HEK293 (cell line): ENCODE measurements around the gene CORO1C.

Source experiments
- CTCF ChIA-PET: fragments of 350-600 bp; formaldehyde crosslinking; extraction: SDS; loops from one replicate; lab custom pipeline; 2021; ENCODE audit warnings: antibody characterized with exemption; lab: Yijun Ruan, JAX
- POLR2A ChIA-PET: fragments of 300-600 bp; formaldehyde crosslinking; extraction: SDS; loops from one replicate; lab custom pipeline; 2020; ENCODE audit warnings: antibody characterized with exemption, inconsistent platforms; lab: Yijun Ruan, JAX
- H3K27ac ChIP-seq: fragments of 200-500 bp; sonication (Bioruptor generic); 2 replicates; pipeline ENCODE4 v1.5.1; 2014; ENCODE audit warnings: low read depth, low read length, control low read depth, inconsistent platforms; ENCODE audit errors: extremely low read depth
- H3K36me3 ChIP-seq, 2 experiments: fragments of 200-500 bp in 1 of 2; sonication (Bioruptor generic) in 1 of 2; 1 replicate in 1 of 2; 2 replicates in 1 of 2; pipeline ENCODE4 v1.5.1; 2014 to 2017; ENCODE audit warnings: inconsistent platforms in 2 of 2, low read length in 2 of 2; ENCODE audit not compliant: control insufficient read depth in 2 of 2, insufficient read depth in 1 of 2
- H3K4me1 ChIP-seq: fragments of 200-500 bp; sonication (Bioruptor generic); 2 replicates; pipeline ENCODE4 v1.5.1; 2014; ENCODE audit warnings: mild to moderate bottlenecking, low read length, inconsistent platforms; ENCODE audit not compliant: control insufficient read depth, insufficient read depth
- H3K4me3 ChIP-seq: 2 replicates; pipeline ENCODE4 v1.5.1; 2011; ENCODE audit warnings: low read depth, mild to moderate bottlenecking, control low read depth, low read length, moderate library complexity
- H3K9me3 ChIP-seq: fragments of 200-500 bp; sonication (Bioruptor generic); 2 replicates; pipeline ENCODE4 v1.5.1; 2014; ENCODE audit warnings: low read depth, low read length, inconsistent platforms; ENCODE audit not compliant: control insufficient read depth, insufficient read depth
- GLIS1 ChIP-seq: fragments of 450-650 bp; formaldehyde crosslinking; IDR thresholded peaks from 2 replicates; pipeline ENCODE4 v1.5.1; 2016; ENCODE audit warnings: missing biosample characterization, missing genetic modification characterization
- IKZF3 ChIP-seq: fragments of 450-650 bp; IDR thresholded peaks from 2 replicates; pipeline ENCODE4 v1.5.0; 2018; ENCODE audit warnings: missing biosample characterization, mild to moderate bottlenecking, missing genetic modification characterization, moderate library complexity
- KLF10 ChIP-seq: fragments of 450-650 bp; IDR thresholded peaks from 2 replicates; pipeline ENCODE4 v1.5.1; 2018; ENCODE audit warnings: missing biosample characterization, mild to moderate bottlenecking, missing genetic modification characterization
- PRDM1 ChIP-seq: fragments of 450-650 bp; formaldehyde crosslinking; IDR thresholded peaks from 2 replicates; pipeline ENCODE4; 2016; ENCODE audit warnings: missing biosample characterization, missing genetic modification characterization
- SALL2 ChIP-seq: fragments of 450-650 bp; formaldehyde crosslinking; IDR thresholded peaks from 2 replicates; pipeline ENCODE4 v1.5.0; 2017; ENCODE audit warnings: missing biosample characterization, mild to moderate bottlenecking, missing genetic modification characterization, borderline replicate concordance
- SCRT2 ChIP-seq: fragments of 450-650 bp; formaldehyde crosslinking; IDR thresholded peaks from 2 replicates; pipeline ENCODE4 v1.5.1; 2016; ENCODE audit warnings: missing biosample characterization, missing genetic modification characterization
- SP7 ChIP-seq: fragments of 450-650 bp; formaldehyde crosslinking; IDR thresholded peaks from 2 replicates; pipeline ENCODE4 v1.5.1; 2016; ENCODE audit warnings: missing biosample characterization, missing genetic modification characterization
- ZBTB17 ChIP-seq: fragments of 450-650 bp; formaldehyde crosslinking; IDR thresholded peaks from 2 replicates; pipeline ENCODE4 v1.5.1; 2016; ENCODE audit warnings: missing biosample characterization, missing genetic modification characterization
- ZEB2 ChIP-seq: fragments of 450-650 bp; formaldehyde crosslinking; IDR thresholded peaks from 2 replicates; pipeline ENCODE4 v1.5.1; 2016; ENCODE audit warnings: missing biosample characterization, missing genetic modification characterization
- ZIC2 ChIP-seq: fragments of 450-650 bp; formaldehyde crosslinking; IDR thresholded peaks from 2 replicates; pipeline ENCODE4 v1.5.1; 2016; ENCODE audit warnings: missing biosample characterization, missing genetic modification characterization
- ZNF174 ChIP-seq: fragments of 450-650 bp; formaldehyde crosslinking; IDR thresholded peaks from 2 replicates; pipeline ENCODE4 v1.5.0; 2017; ENCODE audit warnings: missing biosample characterization, mild to moderate bottlenecking, missing genetic modification characterization
- ZNF24 ChIP-seq: fragments of 450-650 bp; formaldehyde crosslinking; IDR thresholded peaks from 2 replicates; pipeline ENCODE4 v1.5.1; 2016; ENCODE audit warnings: missing biosample characterization, missing genetic modification characterization
- ZNF248 ChIP-seq: fragments of 450-650 bp; formaldehyde crosslinking; IDR thresholded peaks from 2 replicates; pipeline ENCODE4 v1.5.1; 2017; ENCODE audit warnings: missing biosample characterization, missing genetic modification characterization
- ZNF324 ChIP-seq: fragments of 450-650 bp; formaldehyde crosslinking; IDR thresholded peaks from 2 replicates; pipeline ENCODE4 v1.5.1; 2016; ENCODE audit warnings: missing biosample characterization, missing genetic modification characterization
- ZNF366 ChIP-seq: fragments of 450-650 bp; formaldehyde crosslinking; conservative IDR thresholded peaks from 2 replicates; pipeline ENCODE4 v1.5.1; 2016; ENCODE audit warnings: missing biosample characterization, missing genetic modification characterization
- ZNF391 ChIP-seq: fragments of 450-650 bp; formaldehyde crosslinking; IDR thresholded peaks from 2 replicates; pipeline ENCODE4 v1.5.1; 2016; ENCODE audit warnings: low read depth, missing biosample characterization, missing genetic modification characterization, borderline replicate concordance
- ZNF394 ChIP-seq: fragments of 450-650 bp; formaldehyde crosslinking; IDR thresholded peaks from 2 replicates; pipeline ENCODE4 v1.5.1; 2016; ENCODE audit warnings: missing biosample characterization, missing genetic modification characterization, mild to moderate bottlenecking, moderate library complexity, borderline replicate concordance
- ZNF561 ChIP-seq: fragments of 450-650 bp; IDR thresholded peaks from 2 replicates; pipeline ENCODE4 v1.5.1; 2018; ENCODE audit warnings: missing biosample characterization, missing genetic modification characterization, borderline replicate concordance
- ZNF629 ChIP-seq: fragments of 450-650 bp; formaldehyde crosslinking; IDR thresholded peaks from 2 replicates; pipeline ENCODE4 v1.5.1; 2017; ENCODE audit warnings: missing biosample characterization, missing genetic modification characterization
- ZNF654 ChIP-seq: fragments of 450-650 bp; formaldehyde crosslinking; IDR thresholded peaks from 2 replicates; pipeline ENCODE4 v1.5.1; 2016; ENCODE audit warnings: low read depth, missing biosample characterization, missing genetic modification characterization
- ZNF660 ChIP-seq: fragments of 450-650 bp; IDR thresholded peaks from 2 replicates; pipeline ENCODE4 v1.5.1; 2018; ENCODE audit warnings: missing biosample characterization, mild to moderate bottlenecking, missing genetic modification characterization
- ZSCAN30 ChIP-seq: fragments of 450-650 bp; IDR thresholded peaks from 2 replicates; pipeline ENCODE4 v1.5.1; 2018; ENCODE audit warnings: missing biosample characterization, mild to moderate bottlenecking, missing genetic modification characterization, moderate library complexity
- TF ChIP-seq, protein P1 (sequence below): fragments of 450-650 bp; formaldehyde crosslinking; IDR thresholded peaks from 2 replicates; pipeline ENCODE4 v1.5.1; 2016; ENCODE audit warnings: missing biosample characterization, missing genetic modification characterization
- TF ChIP-seq, protein P2 (sequence below): fragments of 450-650 bp; formaldehyde crosslinking; IDR thresholded peaks from 2 replicates; pipeline ENCODE4 v1.5.1; 2016; ENCODE audit warnings: missing biosample characterization, missing genetic modification characterization
- TF ChIP-seq, protein P3 (sequence below): fragments of 450-650 bp; IDR thresholded peaks from 2 replicates; pipeline ENCODE4 v1.5.1; 2018; ENCODE audit warnings: missing biosample characterization, mild to moderate bottlenecking, missing genetic modification characterization

CORO1C gene

DNA sequence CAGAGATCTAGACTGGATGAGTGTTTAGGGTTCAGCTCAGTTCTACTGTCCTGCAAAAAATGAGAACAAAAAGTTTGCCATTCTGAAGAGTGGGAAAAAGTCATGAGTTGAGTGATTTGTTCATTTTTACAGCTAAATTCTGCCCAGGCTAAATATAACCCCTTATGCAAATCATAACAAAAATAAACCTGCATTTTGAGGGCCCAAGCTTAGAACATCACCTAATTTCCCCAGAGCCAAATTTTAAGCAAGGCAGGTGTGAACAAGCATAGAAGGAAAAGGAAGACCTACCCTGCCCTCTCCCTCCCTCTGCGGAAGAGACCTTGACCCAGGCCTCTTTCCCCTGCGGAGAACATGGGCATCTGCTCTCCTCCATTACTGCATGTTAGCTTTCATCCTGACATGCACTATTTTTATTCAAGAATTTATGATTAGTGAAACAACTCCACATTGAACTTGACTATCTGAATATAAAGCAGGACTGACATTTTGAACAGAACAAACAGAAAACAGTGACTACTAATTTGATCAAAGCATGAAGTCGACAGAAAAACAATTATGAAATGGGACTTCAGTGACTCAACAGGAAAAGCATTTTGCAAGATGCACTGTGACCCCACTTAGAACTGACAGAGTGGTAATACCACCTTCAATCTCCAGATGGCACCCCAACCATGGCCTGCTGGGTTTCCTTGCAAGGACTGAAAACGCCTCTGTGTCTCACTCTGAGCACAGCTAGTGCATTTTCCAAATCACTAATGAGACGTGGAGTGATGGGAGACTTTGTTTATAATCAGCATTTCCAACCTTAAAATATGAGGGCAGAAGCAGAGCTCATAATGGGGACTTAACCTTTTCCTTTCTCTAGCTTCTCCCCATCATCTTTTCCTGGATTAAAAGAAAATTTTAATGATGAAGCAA lies 66.7 kb downstream of the CORO1C start:
- 0 out of 2 replicates have a peak, but pooled peaks have one; percentile 23 for TF ChIP-seq ZEB2 (tag by site-specific recombination)
- 0 out of 2 replicates have a peak, but pooled peaks have one; percentile 38 for TF ChIP-seq ZNF24 (tag by site-specific recombination)
- TF ChIP-seq ZNF391 (tag by site-specific recombination), result no peak
- TF ChIP-seq ZNF174, result no peak
- TF ChIP-seq ZNF394 (tag by site-specific recombination), result peak; percentile 23; the same call in 1 of the 2 replicates
- TF ChIP-seq ZBTB17 (tag by site-specific recombination), result peak; percentile 61
- peak; percentile 27; the same call in 1 of the 2 replicates for TF ChIP-seq ZIC2 (tag by site-specific recombination)
- TF ChIP-seq, protein P1, sequence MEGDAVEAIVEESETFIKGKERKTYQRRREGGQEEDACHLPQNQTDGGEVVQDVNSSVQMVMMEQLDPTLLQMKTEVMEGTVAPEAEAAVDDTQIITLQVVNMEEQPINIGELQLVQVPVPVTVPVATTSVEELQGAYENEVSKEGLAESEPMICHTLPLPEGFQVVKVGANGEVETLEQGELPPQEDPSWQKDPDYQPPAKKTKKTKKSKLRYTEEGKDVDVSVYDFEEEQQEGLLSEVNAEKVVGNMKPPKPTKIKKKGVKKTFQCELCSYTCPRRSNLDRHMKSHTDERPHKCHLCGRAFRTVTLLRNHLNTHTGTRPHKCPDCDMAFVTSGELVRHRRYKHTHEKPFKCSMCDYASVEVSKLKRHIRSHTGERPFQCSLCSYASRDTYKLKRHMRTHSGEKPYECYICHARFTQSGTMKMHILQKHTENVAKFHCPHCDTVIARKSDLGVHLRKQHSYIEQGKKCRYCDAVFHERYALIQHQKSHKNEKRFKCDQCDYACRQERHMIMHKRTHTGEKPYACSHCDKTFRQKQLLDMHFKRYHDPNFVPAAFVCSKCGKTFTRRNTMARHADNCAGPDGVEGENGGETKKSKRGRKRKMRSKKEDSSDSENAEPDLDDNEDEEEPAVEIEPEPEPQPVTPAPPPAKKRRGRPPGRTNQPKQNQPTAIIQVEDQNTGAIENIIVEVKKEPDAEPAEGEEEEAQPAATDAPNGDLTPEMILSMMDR (tag by site-specific recombination), result peak; percentile 70
- 0 out of 2 replicates have a peak, but pooled peaks have one; percentile 13 for TF ChIP-seq PRDM1
- TF ChIP-seq SALL2 (tag by site-specific recombination), result no peak
- TF ChIP-seq ZSCAN30, result 0 out of 2 replicates have a peak, but pooled peaks have one; percentile 41
- TF ChIP-seq ZNF366, result peak; percentile 33; the same call in 1 of the 2 replicates
- TF ChIP-seq, protein P2, sequence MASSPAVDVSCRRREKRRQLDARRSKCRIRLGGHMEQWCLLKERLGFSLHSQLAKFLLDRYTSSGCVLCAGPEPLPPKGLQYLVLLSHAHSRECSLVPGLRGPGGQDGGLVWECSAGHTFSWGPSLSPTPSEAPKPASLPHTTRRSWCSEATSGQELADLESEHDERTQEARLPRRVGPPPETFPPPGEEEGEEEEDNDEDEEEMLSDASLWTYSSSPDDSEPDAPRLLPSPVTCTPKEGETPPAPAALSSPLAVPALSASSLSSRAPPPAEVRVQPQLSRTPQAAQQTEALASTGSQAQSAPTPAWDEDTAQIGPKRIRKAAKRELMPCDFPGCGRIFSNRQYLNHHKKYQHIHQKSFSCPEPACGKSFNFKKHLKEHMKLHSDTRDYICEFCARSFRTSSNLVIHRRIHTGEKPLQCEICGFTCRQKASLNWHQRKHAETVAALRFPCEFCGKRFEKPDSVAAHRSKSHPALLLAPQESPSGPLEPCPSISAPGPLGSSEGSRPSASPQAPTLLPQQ (tag by site-specific recombination), result 0 out of 2 replicates have a peak, but pooled peaks have one; percentile 59
- peak; percentile 85 for TF ChIP-seq ZNF660 (tag by site-specific recombination)
- TF ChIP-seq KLF10 (tag by site-specific recombination), result no peak
- no peak for TF ChIP-seq ZNF248 (tag by site-specific recombination)
- TF ChIP-seq, protein P3, sequence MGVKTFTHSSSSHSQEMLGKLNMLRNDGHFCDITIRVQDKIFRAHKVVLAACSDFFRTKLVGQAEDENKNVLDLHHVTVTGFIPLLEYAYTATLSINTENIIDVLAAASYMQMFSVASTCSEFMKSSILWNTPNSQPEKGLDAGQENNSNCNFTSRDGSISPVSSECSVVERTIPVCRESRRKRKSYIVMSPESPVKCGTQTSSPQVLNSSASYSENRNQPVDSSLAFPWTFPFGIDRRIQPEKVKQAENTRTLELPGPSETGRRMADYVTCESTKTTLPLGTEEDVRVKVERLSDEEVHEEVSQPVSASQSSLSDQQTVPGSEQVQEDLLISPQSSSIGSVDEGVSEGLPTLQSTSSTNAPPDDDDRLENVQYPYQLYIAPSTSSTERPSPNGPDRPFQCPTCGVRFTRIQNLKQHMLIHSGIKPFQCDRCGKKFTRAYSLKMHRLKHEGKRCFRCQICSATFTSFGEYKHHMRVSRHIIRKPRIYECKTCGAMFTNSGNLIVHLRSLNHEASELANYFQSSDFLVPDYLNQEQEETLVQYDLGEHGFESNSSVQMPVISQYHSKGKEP (tag by site-specific recombination), result peak; percentile 59
- peak; percentile 61 for TF ChIP-seq SP7
- peak; percentile 53 for TF ChIP-seq ZNF629 (tag by site-specific recombination)
- peak; percentile 38; the same call in 1 of the 2 replicates for TF ChIP-seq GLIS1 (tag by site-specific recombination)
- 0 out of 2 replicates have a peak, but pooled peaks have one; percentile 58 for TF ChIP-seq IKZF3 (tag by site-specific recombination)
- peak; percentile 69 for TF ChIP-seq SCRT2
- 0 out of 2 replicates have a peak, but pooled peaks have one; percentile 50 for TF ChIP-seq ZNF324
- peak; percentile 86 for TF ChIP-seq ZNF654 (tag by site-specific recombination)
- TF ChIP-seq ZNF561, result peak; percentile 64; the same call in 1 of the 2 replicates
- ChIA-PET CTCF (interaction anchor here (0.6 to 16.2 kb wide), 50 partner anchors 9 to 1093 kb away, joined by 3 to 254 read pairs (median 4); partner anchors contain the start of gene ALKBH2), POLR2A (interaction anchor here (0.6 to 1.9 kb wide), 4 partner anchors 66 to 193 kb away, joined by 3 to 8 read pairs (median 4); partner anchors contain the start of gene SSH1)
- no peaks in the 10 kb centered on the region for H3K4me1 ChIP-seq
- peaks cover 0 to 15% of the 10 kb centered on the region in 2 experiments; a peak in 2 of 3 replicates for H3K36me3 ChIP-seq
- no peak overlapping the region for H3K4me3 ChIP-seq
- H3K27ac ChIP-seq, result no peak overlapping the region
- no peaks in the 10 kb centered on the region for H3K9me3 ChIP-seq
